PC-3 (cell line): ENCODE data around the gene C1orf21. TPM values are rescaled to one million over a fixed set of nuclear protein-coding genes. Genes with fewer than 3 reads are reported as not detected.

ENCODE experiments used
- ATAC-seq: fragments of 200-7000 bp; cut with Tn5 transposase; 2 replicates; pipeline ENCODE4 v1.9.1; 2020; ENCODE audit warnings: mild to moderate bottlenecking, moderate library complexity
- BruUV-seq: library from RNA; stranded (reverse); fragments of 400-500 nt; replicated peaks from 2 replicates; lab custom pipeline; 2021; lab: Mats Ljungman, UMichigan
- CTCF ChIA-PET: fragments of 300-600 bp; sonication (Branson Sonifier 250); formaldehyde crosslinking; loops from one replicate; lab custom pipeline; 2022; ENCODE audit warnings: antibody characterized with exemption; lab: Charles Lee
- POLR2A ChIA-PET: fragments of 300-600 bp; sonication (Branson Sonifier 250); formaldehyde crosslinking; loops from one replicate; lab custom pipeline; 2022; ENCODE audit warnings: antibody characterized with exemption; ENCODE audit not compliant: unreplicated experiment; lab: Charles Lee
- DNase-seq: peaks from one replicate; pipeline ENCODE4 v3.0.0-alpha.2; 2015
- H2AFZ ChIP-seq: fragments of 300-600 bp; sonication (generic); 2 replicates; pipeline ENCODE4 v1.6.0; 2016; ENCODE audit warnings: antibody characterized with exemption, low read length
- H3F3A ChIP-seq: fragments of 300-600 bp; sonication (generic); one replicate; pipeline ENCODE4 v1.6.0; 2017; ENCODE audit warnings: antibody characterized with exemption, low read length, control low read depth, mild to moderate bottlenecking; ENCODE audit not compliant: unreplicated experiment
- H3K27ac ChIP-seq: fragments of 300-600 bp; sonication (generic); 2 replicates; pipeline ENCODE4 v1.5.1; 2016; ENCODE audit warnings: mild to moderate bottlenecking, low read length
- H3K27me3 ChIP-seq: fragments of 300-600 bp; sonication (generic); 2 replicates; pipeline ENCODE4 v1.6.1; 2016; ENCODE audit warnings: low read length, mixed read lengths
- H3K36me3 ChIP-seq: fragments of 300-600 bp; sonication (generic); 2 replicates; pipeline ENCODE4 v1.6.1; 2016; ENCODE audit warnings: low read depth, mixed run types, low read length, mixed read lengths
- H3K4me1 ChIP-seq: fragments of 300-600 bp; sonication (generic); 2 replicates; pipeline ENCODE4 v1.5.1; 2016; ENCODE audit warnings: low read length; ENCODE audit not compliant: insufficient read depth
- H3K4me2 ChIP-seq: fragments of 300-600 bp; sonication (generic); 2 replicates; pipeline ENCODE4 v1.6.0; 2016; ENCODE audit warnings: low read length
- H3K4me3 ChIP-seq: fragments of 300-600 bp; sonication (generic); 2 replicates; pipeline ENCODE4 v1.5.1; 2016; ENCODE audit warnings: mild to moderate bottlenecking, low read length, mixed read lengths
- H3K79me2 ChIP-seq: fragments of 300-600 bp; sonication (generic); 2 replicates; pipeline ENCODE4 v1.6.1; 2017; ENCODE audit warnings: low read length, mixed read lengths
- H3K9ac ChIP-seq: fragments of 300-600 bp; sonication (generic); 2 replicates; pipeline ENCODE4 v1.6.0; 2016; ENCODE audit warnings: mild to moderate bottlenecking, low read length
- H3K9me2 ChIP-seq: fragments of 300-600 bp; sonication (generic); replicated peaks from 2 replicates; pipeline ENCODE4 v1.6.1; 2016; ENCODE audit warnings: mixed run types, low read length, mixed read lengths
- H3K9me3 ChIP-seq: fragments of 300-600 bp; sonication (generic); 2 replicates; pipeline ENCODE4 v1.6.1; 2016; ENCODE audit warnings: low read length, mixed read lengths
- H4K20me1 ChIP-seq: fragments of 300-600 bp; sonication (generic); 2 replicates; pipeline ENCODE4 v1.6.1; 2016; ENCODE audit warnings: low read length, mixed read lengths
- EZH2 ChIP-seq: fragments of 300-600 bp; sonication (generic); IDR thresholded peaks from one replicate; pipeline ENCODE4 v1.6.1; 2017; ENCODE audit warnings: antibody characterized with exemption, mild to moderate bottlenecking, low read length; ENCODE audit not compliant: unreplicated experiment
- EZH2phosphoT487 ChIP-seq: fragments of 300-600 bp; sonication (generic); IDR thresholded peaks from 2 replicates; pipeline ENCODE4 v1.6.1; 2018; ENCODE audit warnings: mild to moderate bottlenecking, antibody characterized with exemption, low read length, borderline replicate concordance
- intact Hi-C: fragments of 100-400 bp; cut with micrococcal nuclease; formaldehyde crosslinking; loops from 2 replicates; pipeline ENCODE4 v1.9.0; 2023
- total RNA-seq: library from RNA; depleted of rRNA; stranded (reverse); fragments of >200 nt; gene quantifications from 2 replicates; pipeline ENCODE4 v1.2.3, GENCODE V29; 2014
- TF ChIP-seq, protein P1 (sequence below): fragments of 300-600 bp; sonication (generic); conservative IDR thresholded peaks from 2 replicates; pipeline ENCODE4 v1.5.1; 2017; ENCODE audit warnings: antibody characterized with exemption, low read depth, mild to moderate bottlenecking, low read length

Gene C1orf21
- total RNA-seq, 1 experiment from 2014 or later: 1.3 TPM

- Histone ChIP-seq H2AFZ (no peak overlapping the region), H3K9me2 (no peaks in the 10 kb centered on the region), H3K9me3 (no peaks in the 10 kb centered on the region), H3F3A (no peaks in the 10 kb centered on the region), H4K20me1 (no peaks in the 10 kb centered on the region), H3K79me2 (no peaks in the 10 kb centered on the region), H3K4me1 (no peaks in the 10 kb centered on the region), H3K27me3 (no peaks in the 10 kb centered on the region), H3K36me3 (no peaks in the 10 kb centered on the region), H3K27ac (no peak overlapping the region), H3K4me2 (no peak overlapping the region), H3K4me3 (no peak overlapping the region), H3K9ac (no peak overlapping the region)
- intact Hi-C loops: no loop called here
- DNase-seq (no peak), ATAC-seq (no peak)
- CTCF ChIA-PET: no interaction called here
- TF ChIP-seq, protein P1, sequence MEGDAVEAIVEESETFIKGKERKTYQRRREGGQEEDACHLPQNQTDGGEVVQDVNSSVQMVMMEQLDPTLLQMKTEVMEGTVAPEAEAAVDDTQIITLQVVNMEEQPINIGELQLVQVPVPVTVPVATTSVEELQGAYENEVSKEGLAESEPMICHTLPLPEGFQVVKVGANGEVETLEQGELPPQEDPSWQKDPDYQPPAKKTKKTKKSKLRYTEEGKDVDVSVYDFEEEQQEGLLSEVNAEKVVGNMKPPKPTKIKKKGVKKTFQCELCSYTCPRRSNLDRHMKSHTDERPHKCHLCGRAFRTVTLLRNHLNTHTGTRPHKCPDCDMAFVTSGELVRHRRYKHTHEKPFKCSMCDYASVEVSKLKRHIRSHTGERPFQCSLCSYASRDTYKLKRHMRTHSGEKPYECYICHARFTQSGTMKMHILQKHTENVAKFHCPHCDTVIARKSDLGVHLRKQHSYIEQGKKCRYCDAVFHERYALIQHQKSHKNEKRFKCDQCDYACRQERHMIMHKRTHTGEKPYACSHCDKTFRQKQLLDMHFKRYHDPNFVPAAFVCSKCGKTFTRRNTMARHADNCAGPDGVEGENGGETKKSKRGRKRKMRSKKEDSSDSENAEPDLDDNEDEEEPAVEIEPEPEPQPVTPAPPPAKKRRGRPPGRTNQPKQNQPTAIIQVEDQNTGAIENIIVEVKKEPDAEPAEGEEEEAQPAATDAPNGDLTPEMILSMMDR: no peak
- TF ChIP-seq EZH2 (no peak), EZH2phosphoT487 (no peak)
- POLR2A ChIA-PET: no interaction called here
- no TSS peak for BruUV-seq
Measured at GRCh38 chr1:184574588-184574987, 187.8 kb downstream of the C1orf21 start.

- Histone ChIP-seq H3F3A (no peaks in the 10 kb centered on the region), H3K36me3 (no peaks in the 10 kb centered on the region), H2AFZ (no peak overlapping the region), H4K20me1 (no peaks in the 10 kb centered on the region), H3K9me3 (no peaks in the 10 kb centered on the region), H3K9ac (no peak overlapping the region), H3K79me2 (no peaks in the 10 kb centered on the region), H3K27ac (no peak overlapping the region), H3K27me3 (no peaks in the 10 kb centered on the region), H3K4me1 (no peaks in the 10 kb centered on the region), H3K4me3 (no peak overlapping the region), H3K4me2 (no peak overlapping the region), H3K9me2 (no peaks in the 10 kb centered on the region)
- BruUV-seq: no TSS peak
- POLR2A ChIA-PET: no interaction called here
- intact Hi-C loops: no loop called here
- CTCF ChIA-PET: no interaction called here
- ATAC-seq: no peak
- no peak for DNase-seq
- no peak for TF ChIP-seq EZH2
Measured at GRCh38 chr1:184576822-184577221, 190.0 kb downstream of the C1orf21 start.

DNA sequence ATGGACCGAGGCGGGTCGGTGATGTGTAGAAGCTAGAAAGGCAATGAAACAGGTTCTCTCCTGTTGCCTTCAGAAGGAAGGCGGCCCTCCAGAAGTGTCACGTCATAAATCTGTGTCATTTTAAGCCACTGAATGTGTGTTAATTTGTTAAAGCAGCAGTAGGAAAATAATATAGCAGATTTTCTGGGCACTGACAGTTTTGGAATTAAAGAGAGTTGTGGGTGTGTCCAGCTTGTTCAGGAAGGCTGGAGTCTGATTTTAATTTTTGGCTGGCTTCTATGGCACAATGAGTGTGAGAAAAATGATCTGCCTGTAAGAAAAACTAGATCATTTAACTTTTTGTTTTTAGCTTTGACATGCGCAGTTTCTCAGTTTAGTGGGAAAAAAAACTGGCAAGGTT, 190.5 kb downstream of the C1orf21 start:
- Histone ChIP-seq H3K4me1 (no peaks in the 10 kb centered on the region), H3F3A (no peaks in the 10 kb centered on the region), H3K9ac (no peak overlapping the region), H3K79me2 (no peaks in the 10 kb centered on the region), H3K27me3 (no peaks in the 10 kb centered on the region), H3K4me2 (no peak overlapping the region), H4K20me1 (no peaks in the 10 kb centered on the region), H3K9me2 (no peaks in the 10 kb centered on the region), H2AFZ (no peak overlapping the region), H3K36me3 (no peaks in the 10 kb centered on the region), H3K9me3 (no peaks in the 10 kb centered on the region), H3K27ac (no peak overlapping the region), H3K4me3 (no peak overlapping the region)
- intact Hi-C loops: no loop called here
- DNase-seq: no peak
- BruUV-seq: no TSS peak
- ChIA-PET CTCF (no interaction called here), POLR2A (no interaction called here)
- ATAC-seq: no peak
- TF ChIP-seq, protein P1: no peak
- TF ChIP-seq EZH2 (no peak), EZH2phosphoT487 (no peak)
